Measurements from ENCODE around the gene PFN3. TPM values are rescaled to one million over a fixed set of nuclear protein-coding genes. Genes with fewer than 3 reads are reported as not detected.
"Not testable (repeated sequence)": the region's sequence is repeated elsewhere in the genome, so short reads cannot be mapped to it uniquely, and the experiment has no call there.

The PFN3 gene
- polyA plus RNA-seq, 12 donors, result not detected

DNA sequence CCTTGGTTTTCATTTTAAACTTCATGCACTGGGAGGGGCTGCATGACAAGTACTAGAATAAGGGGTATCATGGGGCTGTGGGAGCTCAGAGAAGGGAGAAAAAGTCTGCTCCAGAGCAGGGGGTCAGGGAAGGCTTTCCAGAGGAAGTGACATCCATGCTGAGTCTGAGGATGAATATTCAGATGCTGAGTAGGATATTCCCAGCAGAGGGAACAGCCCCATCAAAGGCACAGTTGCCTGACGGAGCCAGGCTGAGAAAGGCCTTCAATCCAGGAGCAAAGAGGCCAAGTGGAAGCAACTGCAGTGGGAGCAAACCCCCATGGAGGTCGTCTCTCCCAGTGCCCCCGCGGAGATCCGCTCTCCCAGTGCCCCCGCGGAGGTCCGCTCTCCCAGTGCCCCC, 4.4 kb downstream of the PFN3 start:
- DNase-seq, result no peak

DNA sequence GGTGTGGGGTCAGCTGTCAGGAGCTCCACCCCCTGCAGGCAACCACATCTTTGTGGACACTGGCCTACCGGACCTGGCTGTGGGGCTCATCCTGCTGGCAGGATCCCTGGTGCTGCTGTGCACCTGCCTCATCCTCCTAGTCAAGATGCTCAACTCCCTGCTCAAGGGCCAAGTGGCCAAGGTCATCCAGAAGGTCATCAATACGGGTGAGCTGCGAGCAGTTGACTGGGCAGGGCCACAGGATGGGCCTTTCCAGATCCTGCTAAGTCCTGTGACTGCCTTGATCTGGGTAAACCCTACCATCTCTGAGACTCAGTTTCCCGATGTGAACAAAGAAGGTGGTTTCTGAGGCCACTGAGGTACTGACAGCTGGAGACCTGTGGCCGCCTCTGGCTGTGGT, 6.5 kb downstream of the PFN3 start:
- DNase-seq, result no peak

DNA sequence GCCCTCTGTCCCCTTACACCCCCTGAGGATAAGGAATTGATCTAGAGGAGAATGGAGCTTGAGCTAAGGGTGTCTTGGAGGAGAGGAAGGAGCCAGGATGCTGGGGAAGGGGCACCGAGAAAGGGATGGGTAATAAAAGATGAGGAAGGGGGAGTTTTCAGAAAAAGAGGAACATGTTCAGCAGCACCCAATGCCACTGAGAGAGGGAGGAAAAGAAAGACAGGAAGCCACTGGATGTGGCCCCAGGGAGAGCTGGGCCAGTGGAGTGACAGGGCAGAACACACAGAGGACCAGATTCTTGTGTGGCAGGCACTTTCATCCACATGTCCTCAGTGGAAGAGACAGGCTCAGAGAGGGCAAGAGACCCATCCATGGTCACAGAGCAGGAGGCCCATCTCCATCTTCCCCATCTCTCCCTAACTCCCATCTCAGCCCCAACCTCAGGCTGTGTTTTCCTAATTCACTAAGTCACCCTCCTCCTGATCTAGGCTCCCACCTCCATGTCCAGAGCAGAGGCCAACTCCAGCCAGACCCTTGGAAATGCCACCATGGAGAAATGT, 7.2 kb downstream of the PFN3 start:
- DNase-seq, result no peak

GRCh38 chr5:177392765-177393164, 7.7 kb downstream of the PFN3 start:
- no peak for DNase-seq

DNA sequence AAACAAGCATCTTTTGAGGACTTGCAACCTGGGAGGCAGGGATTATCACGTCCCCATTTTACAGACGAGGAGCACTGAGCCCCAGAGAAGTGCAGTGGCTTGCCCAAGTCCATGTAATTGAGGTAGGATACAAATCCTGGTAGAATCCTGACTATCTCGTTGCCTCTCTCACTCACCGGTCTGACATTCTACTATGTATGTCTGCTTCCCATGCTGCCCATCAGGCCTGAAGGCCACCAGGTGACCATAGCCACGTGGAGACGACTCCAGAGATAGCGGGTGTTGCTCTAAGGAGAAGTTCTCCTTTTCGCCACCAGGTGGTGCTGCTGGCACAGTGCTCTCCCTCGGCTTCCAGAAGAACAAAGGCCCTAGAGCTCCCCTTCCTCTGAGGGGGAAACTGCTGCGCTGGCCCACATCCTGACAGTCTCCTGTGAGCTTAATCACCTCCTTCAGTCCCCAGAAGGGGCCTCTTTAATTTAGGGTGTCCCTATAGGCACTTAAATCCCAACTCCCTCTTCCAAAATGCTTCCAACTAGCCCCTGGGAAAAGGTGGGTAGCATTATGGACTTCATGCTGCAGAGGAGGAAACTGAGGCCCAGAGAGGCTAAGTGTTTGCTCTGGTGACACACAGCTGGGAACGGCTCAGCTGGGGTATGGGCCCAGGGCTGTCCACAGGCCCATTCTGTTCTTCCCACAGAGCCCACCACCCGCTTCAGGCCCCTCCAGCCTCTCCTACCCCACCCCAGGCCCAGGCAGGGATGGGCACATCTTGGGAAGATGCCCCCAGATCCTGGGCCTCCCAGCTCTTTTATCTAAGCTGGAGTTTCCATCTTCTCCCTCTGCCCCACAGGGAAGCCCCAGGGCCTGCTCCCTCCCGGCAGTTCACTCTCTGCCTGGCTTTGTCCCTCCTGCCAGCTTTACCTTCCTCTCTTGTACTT, 9.8 kb downstream of the PFN3 start:
- peak; percentile 90 for DNase-seq

DNA sequence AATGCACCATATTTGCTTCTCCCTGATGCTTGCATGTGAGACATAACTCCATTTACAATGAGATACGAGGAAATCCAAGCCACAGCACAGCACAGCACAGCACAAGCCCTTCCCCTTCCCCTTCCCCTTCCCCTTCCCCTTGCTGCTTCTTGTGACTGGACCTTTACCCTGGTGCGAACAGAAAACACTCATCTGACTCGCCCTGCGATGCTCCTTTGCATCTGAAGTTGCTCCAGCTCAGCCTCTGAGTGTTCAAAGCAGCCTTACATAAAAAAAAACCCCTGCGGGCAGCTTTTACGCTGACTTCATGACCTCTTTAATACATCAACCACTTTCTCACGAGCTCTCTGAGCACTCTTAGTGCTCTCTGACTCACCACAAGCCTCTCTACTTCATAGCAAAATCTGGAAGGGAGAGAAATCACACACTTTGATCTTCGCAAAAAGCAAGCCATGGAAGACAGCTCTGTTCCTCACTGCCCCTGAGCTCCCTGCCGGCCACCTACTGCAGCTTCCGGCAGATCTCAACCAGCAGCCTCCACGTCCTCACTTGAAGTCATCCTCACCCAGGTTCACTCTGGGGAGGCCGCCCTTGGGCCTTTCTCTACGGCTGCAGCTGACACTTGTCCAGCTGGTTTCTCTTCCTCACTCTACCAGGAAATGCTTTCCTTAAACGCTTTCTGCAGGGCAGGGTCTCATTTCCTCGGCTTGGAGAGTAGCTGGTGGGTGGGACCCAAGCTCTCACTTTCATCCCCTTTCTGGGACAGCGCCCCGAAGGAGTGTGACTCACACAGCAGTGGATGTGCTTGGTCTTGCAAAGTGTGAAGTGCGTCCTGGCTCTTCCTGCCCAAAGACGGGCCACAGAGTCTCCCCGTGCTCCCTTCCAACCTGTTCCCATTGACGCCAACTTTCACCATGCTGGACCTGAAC, 11.0 kb downstream of the PFN3 start:
- no peak for DNase-seq

DNA sequence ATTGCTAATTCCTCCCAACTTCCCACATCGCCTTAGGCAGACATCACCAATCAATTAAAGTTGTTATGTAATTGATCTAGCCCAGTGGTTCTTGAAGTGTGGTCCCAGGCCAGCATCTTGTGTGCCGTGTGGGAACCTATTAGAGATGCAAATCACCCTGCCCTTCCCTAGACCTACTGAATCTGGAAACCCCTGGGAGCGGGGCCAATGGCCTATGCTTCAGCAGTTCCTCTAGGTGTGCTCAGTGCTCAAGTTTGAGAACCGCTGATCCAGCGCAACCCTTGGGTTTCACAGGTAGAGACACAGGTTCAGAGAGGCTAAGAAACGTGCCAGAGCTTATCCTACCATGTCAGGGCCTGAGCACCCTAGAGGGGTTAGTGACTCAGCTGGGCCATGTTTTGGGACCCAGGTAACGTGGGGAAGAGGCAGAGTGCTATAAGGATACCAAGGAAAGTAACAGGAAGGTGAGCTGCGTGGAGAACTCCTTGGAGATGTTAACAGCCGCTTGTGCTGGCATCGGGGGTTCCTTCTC, 11.9 kb downstream of the PFN3 start:
- no peak for DNase-seq

DNA sequence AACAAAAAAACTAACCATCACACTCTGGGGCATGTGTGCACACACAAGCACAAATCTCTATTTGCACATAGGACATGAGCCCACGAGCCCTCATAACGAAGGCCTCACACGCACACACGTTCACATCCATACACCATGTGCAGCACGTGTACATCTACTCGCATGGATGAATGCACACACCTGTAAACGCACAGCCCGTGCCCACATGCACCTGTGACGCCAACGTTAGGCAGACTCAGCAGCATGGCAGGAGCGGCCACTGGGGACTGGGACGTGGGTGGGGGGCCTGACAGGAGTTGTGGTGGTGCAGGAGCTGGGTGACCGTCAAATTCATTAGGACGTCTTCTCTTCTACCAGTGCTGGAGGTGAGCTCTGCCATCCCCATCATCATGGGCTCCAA, 13.1 kb downstream of the PFN3 start:
- no peak for DNase-seq

DNA sequence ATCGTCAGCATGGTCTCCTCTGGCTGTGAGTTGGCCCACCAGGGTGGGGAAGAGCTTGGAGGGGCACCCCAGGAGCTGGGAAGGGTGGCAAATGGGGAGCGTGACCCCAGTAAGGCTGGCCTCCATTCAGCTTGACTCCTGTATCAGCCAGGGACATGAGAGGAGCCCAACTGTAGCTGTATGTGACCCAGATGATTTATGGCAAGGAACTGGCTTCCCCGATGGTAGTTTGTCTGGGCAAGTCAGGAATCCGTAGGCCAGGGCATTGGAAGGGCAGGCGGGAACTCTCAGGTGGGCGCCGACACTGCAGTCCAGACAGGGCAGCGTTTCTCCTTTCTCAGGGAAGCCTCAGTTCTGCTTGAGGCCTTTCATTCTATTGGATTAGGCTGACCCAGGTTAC, 13.9 kb downstream of the PFN3 start:
- DNase-seq, result no peak

- no peak for DNase-seq
Measured at GRCh38 chr5:177385720-177386119, 14.7 kb downstream of the PFN3 start.

DNA sequence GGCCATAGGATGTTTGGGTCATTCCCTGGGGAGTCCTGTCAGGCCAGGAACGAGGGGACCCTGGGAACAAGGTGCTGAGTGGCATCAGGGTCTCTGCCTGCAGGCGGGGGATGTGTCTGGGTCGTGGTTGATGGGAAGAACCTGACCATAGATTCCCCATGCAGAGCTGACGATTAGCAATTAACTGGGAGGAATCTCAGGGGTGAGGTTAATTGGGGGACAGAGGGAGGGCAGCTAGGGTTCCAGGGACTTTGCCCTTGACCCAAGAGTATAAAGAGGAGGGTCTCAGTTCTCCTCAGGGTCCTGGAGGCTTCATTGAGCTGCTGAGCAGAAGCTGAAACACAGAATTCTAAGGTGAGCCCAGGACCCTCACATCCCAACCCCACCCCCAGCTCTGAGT, 16.3 kb downstream of the PFN3 start, which contains the start of gene SLC34A1:
SLC34A1 (plus strand) TSS at position 301 of the 400 bp plus-strand sequence. CDS start 1,308 bp downstream, outside the sequence.
- DNase-seq, result no peak

GRCh38 chr5:177383181-177383580, 17.3 kb downstream of the PFN3 start:
- DNase-seq, result no peak

DNA sequence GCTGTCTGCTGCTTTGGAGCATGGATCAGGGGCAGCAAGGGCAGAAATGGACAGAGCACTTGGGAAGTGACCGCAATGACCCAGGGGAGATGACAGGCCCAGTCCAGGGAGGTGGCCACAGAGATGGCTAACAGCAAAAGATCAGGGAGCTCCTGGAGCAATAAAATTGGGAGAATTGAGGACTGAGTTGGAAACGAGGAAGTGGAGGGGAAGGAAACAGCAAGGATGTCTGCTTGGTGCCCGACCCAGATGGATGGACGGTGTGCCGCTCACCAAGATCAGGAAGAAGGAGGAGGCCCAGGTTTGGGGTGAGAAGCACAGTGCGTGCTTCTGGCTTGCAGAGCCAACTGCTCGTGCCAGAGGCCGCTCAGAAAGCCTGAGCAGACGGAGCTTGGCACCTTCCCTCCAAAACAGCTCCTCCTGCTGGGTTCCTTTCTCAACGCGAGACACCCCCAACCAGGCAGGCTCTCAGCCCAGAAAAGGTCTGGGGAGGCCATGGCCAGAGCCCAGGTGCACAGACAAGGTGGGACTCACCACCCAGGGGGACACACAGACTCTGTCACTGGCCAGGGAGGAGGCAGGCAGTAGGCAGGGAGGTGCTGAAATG, 17.9 kb downstream of the PFN3 start:
- DNase-seq, result no peak

DNA sequence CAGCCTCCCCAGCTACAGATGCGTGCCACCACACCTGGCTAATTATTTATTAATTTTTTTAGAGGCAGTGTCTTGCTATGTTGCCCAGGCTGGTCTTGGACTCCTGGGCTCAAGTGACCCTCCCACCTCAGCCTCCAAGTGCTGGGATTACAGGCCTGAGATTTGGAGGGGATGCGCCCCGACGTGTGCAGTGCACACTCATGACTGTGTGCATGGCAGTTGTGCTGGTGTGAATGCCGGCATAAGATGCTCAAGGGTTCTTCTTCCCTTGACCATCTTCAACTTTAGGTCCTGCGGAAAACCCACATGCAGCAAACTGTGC, 19.7 kb downstream of the PFN3 start:
- DNase-seq, result no peak

DNA sequence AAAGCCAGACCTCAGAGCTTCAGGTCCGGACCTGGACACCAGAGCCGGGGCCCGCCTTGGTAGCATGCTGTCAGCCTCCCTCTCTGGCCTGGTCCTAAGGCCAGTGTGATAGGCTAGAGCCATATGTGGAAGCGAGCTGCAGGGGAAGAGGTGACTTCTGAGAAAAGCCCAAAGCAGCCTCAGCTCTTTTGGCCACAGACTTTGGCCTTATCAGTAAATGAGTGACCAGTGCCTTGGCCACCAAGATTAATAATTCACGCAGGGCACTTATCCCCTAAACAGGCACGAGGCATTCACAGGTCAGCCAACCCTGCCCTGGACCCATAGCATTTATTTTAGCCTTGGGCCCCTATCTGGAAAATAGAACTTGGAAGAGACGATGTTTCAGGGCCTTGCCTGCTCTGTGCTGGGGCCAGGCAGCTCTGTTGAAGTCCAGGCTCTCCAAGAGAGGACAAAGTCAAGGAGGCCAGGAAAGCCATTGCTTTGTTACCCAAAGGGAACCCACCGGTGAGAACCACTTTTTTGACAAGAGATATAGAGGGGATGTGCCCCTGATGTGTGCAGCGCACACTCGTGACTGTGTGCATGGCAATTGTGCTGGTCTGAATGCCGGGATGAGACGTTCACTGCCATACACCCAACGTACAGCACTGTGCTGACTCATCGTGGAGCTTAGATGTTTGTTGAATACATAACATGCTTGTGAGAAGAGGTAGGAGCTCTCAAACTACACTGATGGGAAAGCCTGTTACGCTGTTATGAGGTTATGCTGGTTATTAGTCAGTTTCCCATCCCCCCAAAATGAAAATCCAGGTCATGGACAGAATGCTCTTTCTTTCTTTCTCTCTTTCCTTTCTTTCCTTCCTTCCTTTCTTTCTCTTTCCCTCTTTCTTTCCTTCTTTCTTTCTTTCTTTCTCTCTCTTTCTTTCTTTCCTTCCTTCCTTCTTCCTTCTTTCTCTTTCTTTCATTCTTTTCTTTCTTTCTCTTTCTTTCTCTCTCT, 21.3 kb downstream of the PFN3 start:
- no peak for DNase-seq

GRCh38 chr5:177377851-177378776, 22.3 kb downstream of the PFN3 start:
- DNase-seq, result no peak

GRCh38 chr5:177376107-177376506, 24.4 kb downstream of the PFN3 start:
- no peak for DNase-seq

DNA sequence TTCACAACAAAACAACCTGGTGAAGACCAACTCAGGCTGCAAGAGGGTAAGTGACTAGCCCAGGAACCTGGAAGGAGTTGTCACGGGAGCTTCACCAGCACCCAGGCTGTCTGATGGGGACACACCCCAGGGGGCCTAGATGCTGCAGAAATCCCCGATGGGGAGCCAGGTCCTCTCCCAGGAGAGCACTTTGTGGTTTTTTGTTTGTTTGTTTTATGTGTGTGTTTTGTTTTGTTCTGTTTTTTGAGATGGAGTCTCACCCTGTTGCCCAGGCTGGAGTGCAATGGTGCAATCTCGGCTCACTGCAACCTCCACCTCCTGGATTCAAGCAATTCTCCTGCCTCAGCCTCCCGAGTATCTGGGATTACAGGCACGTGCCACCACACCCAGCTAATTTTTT, 24.9 kb downstream of the PFN3 start:
- not testable (repeated sequence) for DNase-seq

- DNase-seq, result no peak
Measured at GRCh38 chr5:177374211-177374610, 26.2 kb downstream of the PFN3 start.
